NCI-H226 (cell line): ENCODE measurements around the gene PRKRA.
"Not testable (repeated sequence)": the region's sequence is repeated elsewhere in the genome, so short reads cannot be mapped to it uniquely, and the experiment has no call there.

ENCODE experiments used
- DNase-seq: peaks from one replicate; pipeline ENCODE4 v3.0.0-alpha.2; 2015

Gene PRKRA

DNA sequence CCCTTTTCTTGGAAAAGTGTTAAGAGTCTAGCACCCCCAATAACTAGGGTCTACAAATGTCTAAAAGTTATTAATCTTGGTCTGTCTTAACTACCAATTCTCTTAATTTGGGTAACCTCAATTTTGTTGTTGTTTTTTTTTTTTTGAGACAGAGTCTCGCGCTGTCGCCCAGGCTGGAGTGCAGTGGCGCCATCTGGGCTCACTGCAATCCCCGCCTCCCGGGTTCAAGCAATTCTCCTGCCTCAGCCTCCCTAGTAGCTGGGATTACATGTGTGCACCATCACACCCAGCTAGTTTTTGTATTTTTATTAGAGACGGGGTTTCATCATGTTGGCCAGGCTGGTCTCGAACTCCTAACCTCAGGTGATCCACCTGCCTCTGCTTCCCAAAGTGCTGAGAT, 38.5 kb downstream of the PRKRA start:
- not testable (repeated sequence) for DNase-seq

DNA sequence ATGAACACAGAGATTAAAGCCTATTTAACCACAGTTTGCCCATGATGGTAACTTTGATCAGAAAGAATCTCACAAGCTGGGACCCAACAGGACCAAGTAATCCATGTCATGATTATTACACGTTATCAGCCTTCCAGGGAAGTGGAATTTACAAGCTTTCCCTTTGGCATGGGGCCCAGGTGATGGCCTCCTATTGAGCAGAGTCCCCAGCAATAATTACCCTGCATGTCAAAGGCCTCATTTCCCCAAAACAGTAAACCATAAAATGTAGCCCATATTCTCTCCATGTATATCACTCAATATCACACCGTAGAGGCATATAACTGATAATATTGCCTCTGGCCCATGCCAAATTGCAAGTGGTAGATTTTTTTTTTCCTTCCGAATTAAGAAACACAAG, 38.9 kb downstream of the PRKRA start:
- no peak for DNase-seq

DNA sequence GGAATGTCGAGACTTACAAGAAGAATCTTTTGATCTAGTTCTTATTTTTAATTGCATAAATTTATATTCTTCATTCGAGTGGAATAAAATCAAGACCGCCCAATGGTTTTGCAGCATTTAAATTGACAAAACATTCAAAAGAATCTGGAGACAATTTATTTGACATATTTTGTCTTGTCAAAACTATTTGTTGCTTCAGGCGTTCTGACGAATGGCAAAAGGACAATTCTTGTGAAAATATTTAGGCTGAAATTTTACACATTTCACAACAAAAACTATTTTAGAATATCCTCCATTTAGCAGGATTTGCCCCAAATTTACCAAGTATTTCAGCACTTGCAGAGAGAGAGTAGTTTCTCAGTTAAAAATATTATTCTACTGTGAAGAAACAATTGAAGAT, 41.7 kb downstream of the PRKRA start:
- no peak for DNase-seq

GRCh38 chr2:178404368-178404767, 46.6 kb downstream of the PRKRA start:
- DNase-seq: no peak

DNA sequence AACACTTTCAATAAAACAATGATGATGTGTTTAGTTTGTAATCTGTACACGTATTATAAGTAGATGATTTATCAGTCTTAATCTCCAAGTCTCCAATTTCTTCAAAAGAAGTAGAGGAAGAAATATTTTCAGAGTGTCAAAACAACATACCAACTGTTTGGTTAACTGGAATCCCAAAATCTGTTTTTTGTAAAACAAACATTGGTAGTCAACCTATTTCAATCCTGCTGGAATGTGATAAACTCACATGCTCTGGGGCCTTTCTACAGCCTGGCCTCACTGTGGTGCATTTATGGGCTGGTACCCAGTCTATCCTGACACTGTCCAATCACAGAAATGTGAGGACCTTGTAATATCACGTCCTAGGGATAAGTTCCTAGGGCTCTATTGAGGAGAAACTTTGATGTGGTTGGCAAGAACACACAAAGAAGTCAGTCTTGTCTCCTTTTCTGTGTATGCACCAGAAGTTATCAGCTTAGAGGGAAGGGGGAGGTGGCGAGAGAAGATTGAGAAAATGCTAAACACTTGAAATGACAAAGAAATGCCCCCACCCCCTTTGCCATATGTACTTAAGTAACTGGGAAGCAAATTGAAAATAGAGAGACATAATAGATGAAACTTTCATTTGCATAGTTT, 47.2 kb downstream of the PRKRA start:
- no peak for DNase-seq

DNA sequence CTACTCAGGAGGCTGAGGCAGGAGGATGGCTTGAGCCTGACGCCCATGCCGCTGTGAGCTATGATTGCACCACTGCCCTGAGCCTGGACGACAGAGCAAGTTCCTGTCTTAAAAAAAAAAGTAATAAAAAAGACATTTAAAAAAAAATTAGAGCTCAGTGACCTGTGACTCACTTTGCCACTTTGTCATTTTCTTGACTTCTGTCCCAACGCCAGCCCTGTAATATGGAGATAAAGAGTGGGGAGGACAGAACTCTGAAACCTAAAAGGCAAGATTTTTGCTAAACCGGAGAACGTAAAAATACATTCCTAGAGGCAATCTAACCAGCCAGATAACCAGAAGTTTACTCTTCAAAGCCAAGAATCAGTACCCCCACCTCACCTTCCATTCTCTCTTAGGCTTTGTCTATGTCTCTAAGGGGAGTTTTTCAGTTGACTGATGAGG, 49.0 kb downstream of the PRKRA start:
- DNase-seq: no peak

DNA sequence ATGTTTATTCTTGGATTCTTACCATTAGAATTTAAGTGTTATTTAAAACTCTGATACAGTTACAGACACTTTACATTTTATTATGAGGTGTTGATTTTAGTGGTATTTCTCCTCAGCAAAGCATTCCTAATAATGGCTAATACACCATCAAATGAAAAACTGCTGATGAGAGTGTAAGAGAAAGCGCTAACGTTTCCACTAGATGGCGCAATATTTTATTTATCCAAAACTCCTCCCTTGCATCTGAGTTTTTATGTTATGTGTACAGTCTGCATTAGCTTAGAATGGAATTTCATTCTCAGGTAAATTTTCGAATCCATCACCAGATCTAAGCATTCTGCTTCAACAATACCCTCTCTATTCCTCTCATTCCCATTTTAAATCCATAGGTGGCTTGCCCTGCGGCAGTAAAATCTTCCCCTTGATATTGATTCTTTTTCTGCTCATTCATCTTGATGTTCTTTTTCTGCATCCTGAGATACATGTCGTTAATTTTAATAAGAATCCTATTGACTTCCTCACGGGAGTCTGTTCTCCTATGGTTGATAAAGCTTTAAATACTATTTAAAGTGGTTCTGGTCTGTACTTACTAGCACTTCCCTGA, 53.9 kb downstream of the PRKRA start:
- DNase-seq: no peak

- DNase-seq: no peak
Observed at GRCh38 chr2:178395941-178396570, 54.9 kb downstream of the PRKRA start.

DNA sequence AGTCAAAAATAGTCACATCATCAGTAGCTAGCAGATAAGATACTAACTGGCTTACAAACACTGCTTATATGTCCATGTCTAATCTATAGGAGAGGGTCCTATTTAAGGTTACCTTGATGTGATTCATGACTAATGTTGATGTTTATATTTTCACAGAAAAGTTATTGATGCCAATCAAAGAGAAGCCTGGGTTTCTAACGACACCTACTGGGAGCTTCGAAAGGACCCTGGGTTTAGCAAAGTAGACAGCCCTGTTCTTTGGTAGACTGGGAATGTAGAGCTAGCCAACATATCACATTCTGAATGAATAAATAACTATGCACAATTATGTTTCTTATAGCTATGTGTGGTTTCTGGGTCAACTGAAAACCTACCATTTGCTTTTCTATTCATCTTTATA, 55.7 kb downstream of the PRKRA start:
- DNase-seq: no peak

DNA sequence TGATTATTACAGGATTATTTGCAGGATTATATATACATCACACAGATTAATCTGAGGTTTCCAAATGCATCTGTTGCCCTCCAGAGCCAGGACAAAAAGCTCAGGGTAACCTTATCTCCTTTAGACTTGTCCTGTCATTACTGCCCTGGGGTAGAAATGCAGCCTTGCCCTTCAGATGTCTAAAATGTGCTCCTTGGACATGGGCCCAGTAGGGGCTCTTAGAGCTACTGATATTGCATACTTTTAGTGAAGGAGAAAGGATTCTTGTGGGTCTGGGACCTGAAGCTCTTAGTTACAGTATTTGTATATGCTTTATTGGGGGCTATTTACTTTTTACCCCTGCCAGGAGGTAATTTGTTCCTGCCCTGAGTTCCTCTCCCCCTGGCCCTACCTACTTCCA, 56.1 kb downstream of the PRKRA start:
- no peak for DNase-seq

DNA sequence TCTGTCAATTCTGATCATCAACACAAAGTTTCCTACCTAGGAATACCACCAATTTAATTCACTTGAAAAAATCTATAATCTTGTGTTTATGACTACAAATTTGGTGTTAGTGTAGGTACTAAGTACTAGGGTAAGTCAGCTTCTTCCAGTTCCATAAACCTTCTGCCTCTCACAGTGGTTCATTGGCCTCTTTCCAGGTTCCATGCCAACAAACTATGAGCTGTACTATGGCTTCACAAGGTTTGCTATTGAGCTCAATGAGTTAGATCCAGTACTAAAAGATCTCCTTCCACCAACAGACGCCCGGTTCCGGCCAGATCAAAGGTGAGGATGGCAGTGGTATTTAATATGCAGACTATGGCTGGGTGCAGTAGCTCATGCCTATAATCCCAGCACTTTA, 58.8 kb downstream of the PRKRA start:
- peak; percentile 44 for DNase-seq

- no peak for DNase-seq
Observed at GRCh38 chr2:178391701-178392100, 59.3 kb downstream of the PRKRA start.

- no peak for DNase-seq
Observed at GRCh38 chr2:178388287-178388686, 62.7 kb downstream of the PRKRA start.

DNA sequence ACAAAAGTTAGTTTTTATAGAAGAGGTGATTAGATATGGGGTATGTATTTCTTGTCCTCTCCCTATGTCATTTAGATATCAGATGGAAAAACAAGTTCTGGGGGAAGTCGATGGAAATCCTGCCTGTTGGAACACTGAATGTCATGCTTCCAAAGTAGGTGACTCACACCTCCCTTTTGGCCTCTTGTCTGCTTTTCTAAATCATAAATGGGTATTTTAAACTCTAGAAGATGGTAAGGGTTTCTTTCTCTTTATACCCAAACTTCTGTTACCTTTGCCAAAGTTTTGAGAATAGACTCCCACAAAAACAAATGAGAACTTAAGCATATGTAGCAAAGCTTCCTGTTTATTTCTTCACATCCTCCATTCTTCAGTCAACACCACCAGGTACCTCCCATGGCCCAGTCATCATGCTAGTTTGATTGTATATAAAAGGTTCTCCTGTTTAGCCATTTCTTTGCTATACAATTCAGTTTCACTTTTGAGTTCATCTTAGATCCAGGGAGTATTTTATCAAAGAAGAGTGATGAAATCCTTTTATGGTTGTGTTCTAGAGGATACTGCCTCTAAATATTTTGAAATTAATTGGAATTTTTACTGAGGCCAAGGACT, 63.9 kb downstream of the PRKRA start:
- no peak for DNase-seq

GRCh38 chr2:178385595-178386148, 65.3 kb downstream of the PRKRA start:
- DNase-seq: no peak

- no peak for DNase-seq
Observed at GRCh38 chr2:178383718-178384117, 67.3 kb downstream of the PRKRA start.
